ENCODE results near the gene FRMD4A. TPM values are rescaled to one million over a fixed set of nuclear protein-coding genes. Genes with fewer than 3 reads are reported as not detected.

The FRMD4A gene
- total RNA-seq, 1 donor from 2014 or later: 20.2 TPM

DNA sequence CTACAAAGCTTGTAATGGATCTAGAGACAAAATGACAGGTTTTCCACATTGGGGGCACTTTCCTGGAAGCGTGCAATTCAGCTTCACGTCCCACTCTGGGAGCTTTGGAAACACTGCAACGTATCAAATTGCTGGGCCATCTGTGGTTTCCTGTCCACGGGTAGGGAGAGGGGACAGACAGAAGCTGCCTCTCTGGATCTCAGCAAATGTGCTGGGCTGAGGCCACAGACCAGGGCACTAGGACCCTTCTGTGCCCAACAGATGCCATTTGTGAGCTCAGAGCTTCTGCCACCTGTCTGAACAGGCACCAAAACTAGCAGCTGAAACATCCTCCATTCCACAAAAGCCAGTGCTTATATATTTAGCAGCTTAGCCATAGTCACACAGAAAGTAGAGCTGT, 40.9 kb upstream of the FRMD4A start:
- Mint-ChIP-seq H3K4me1 (peaks cover 10% of the 10 kb centered on the region), H3K9me3 (no peaks in the 10 kb centered on the region), H3K27me3 (ENCODE audit: insufficient read depth, low read depth) (peaks cover 7% of the 10 kb centered on the region), H3K36me3 (no peaks in the 10 kb centered on the region), H3K4me3 (no peak overlapping the region), H3K27ac (no peak overlapping the region)
- no peaks in the 10 kb centered on the region for H3K79me2 ChIP-seq (ENCODE audit: low read depth)
- no peaks in the 10 kb centered on the region for H3F3A ChIP-seq (ENCODE audit: low read depth)
- H4K20me1 ChIP-seq (ENCODE audit: low read depth): no peaks in the 10 kb centered on the region
- peaks cover 4% of the 10 kb centered on the region for H3K4me1 ChIP-seq
- H3K36me3 ChIP-seq: no peaks in the 10 kb centered on the region
- H3K27me3 ChIP-seq: no peaks in the 10 kb centered on the region
- no peak overlapping the region for H3K4me3 ChIP-seq
- no peak overlapping the region for H3K9ac ChIP-seq
- no peaks in the 10 kb centered on the region for H3K9me3 ChIP-seq (ENCODE audit: low read depth)
- H3K27ac ChIP-seq: no peak overlapping the region
- no peak overlapping the region for H3K4me2 ChIP-seq
- TF ChIP-seq, protein P1, sequence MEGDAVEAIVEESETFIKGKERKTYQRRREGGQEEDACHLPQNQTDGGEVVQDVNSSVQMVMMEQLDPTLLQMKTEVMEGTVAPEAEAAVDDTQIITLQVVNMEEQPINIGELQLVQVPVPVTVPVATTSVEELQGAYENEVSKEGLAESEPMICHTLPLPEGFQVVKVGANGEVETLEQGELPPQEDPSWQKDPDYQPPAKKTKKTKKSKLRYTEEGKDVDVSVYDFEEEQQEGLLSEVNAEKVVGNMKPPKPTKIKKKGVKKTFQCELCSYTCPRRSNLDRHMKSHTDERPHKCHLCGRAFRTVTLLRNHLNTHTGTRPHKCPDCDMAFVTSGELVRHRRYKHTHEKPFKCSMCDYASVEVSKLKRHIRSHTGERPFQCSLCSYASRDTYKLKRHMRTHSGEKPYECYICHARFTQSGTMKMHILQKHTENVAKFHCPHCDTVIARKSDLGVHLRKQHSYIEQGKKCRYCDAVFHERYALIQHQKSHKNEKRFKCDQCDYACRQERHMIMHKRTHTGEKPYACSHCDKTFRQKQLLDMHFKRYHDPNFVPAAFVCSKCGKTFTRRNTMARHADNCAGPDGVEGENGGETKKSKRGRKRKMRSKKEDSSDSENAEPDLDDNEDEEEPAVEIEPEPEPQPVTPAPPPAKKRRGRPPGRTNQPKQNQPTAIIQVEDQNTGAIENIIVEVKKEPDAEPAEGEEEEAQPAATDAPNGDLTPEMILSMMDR (IDR thresholded peaks at IDR 0.05): no peak
- no peak for TF ChIP-seq EZH2phosphoT487 (IDR thresholded peaks at IDR 0.05)
- no peak for TF ChIP-seq EZH2 (IDR thresholded peaks at IDR 0.05)
- no peak for DNase-seq (ENCODE audit: low spot score)
- no peak overlapping the region for H2AFZ ChIP-seq (replicated peaks)

DNA sequence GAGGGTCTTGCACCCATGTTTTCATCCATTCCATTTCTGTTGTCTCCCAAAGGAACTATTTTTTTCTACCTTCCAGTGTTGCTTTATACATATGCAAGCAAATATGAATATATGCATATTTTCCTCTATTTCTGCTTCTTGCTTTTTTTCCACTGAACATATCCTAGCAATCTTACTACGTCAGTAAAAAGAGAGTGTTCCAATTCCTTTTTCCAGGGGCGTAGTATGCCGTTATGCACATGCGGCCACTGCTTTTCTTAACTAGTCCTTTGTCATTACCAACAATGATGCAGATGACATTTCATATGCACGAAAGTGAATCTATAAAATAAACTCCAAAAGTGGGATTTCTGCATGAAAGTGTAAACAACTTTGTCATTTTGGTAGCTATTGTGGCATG, 40.2 kb upstream of the FRMD4A start:
- no peak for TF ChIP-seq EZH2phosphoT487 (IDR thresholded peaks at IDR 0.05)
- TF ChIP-seq, protein P1 (IDR thresholded peaks at IDR 0.05): no peak
- no peak for TF ChIP-seq EZH2 (IDR thresholded peaks at IDR 0.05)
- H3K4me2 ChIP-seq: no peak overlapping the region
- Mint-ChIP-seq H3K4me1 (peaks cover 10% of the 10 kb centered on the region), H3K27ac (no peak overlapping the region), H3K9me3 (no peaks in the 10 kb centered on the region), H3K4me3 (no peak overlapping the region), H3K27me3 (ENCODE audit: insufficient read depth, low read depth) (peaks cover 7% of the 10 kb centered on the region), H3K36me3 (no peaks in the 10 kb centered on the region)
- no peak overlapping the region for H3K4me3 ChIP-seq
- H3K4me1 ChIP-seq: peaks cover 4% of the 10 kb centered on the region
- no peaks in the 10 kb centered on the region for H3K27me3 ChIP-seq
- H3K79me2 ChIP-seq (ENCODE audit: low read depth): no peaks in the 10 kb centered on the region
- H2AFZ ChIP-seq (replicated peaks): no peak overlapping the region
- H3K27ac ChIP-seq: no peak overlapping the region
- no peak for DNase-seq (ENCODE audit: low spot score)
- H3K36me3 ChIP-seq: no peaks in the 10 kb centered on the region
- no peaks in the 10 kb centered on the region for H3K9me3 ChIP-seq (ENCODE audit: low read depth)
- no peaks in the 10 kb centered on the region for H3F3A ChIP-seq (ENCODE audit: low read depth)
- H4K20me1 ChIP-seq (ENCODE audit: low read depth): no peaks in the 10 kb centered on the region
- no peak overlapping the region for H3K9ac ChIP-seq

DNA sequence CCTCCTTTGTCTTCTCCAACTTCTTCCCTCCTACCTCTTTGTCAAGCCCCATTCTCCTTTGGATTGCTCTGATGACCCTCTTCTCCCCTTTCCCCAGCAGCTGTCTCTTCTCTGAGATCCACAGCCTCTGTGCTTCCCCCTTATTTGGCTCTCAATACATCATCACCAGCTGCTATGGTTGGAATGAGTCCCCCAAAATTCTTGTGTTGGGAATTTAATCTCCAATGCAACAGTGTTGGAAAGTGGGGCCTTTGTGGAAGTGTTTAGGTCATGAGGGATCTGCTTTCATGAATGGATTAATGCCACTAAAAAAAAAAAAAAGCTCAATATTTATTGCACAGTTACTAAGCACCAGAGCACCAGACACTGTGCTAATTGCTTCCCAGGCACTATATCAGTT, 39.2 kb upstream of the FRMD4A start:
- Histone ChIP-seq H3K79me2 (ENCODE audit: low read depth) (no peaks in the 10 kb centered on the region), H3K27ac (no peak overlapping the region), H3K4me2 (peak overlapping the region; percentile 1), H4K20me1 (ENCODE audit: low read depth) (no peaks in the 10 kb centered on the region), H3K27me3 (no peaks in the 10 kb centered on the region), H3K9ac (no peak overlapping the region), H2AFZ (replicated peaks) (no peak overlapping the region), H3K4me3 (no peak overlapping the region), H3F3A (ENCODE audit: low read depth) (no peaks in the 10 kb centered on the region), H3K9me3 (ENCODE audit: low read depth) (no peaks in the 10 kb centered on the region), H3K36me3 (no peaks in the 10 kb centered on the region), H3K4me1 (peaks cover 4% of the 10 kb centered on the region)
- H3K27ac Mint-ChIP-seq: no peak overlapping the region
- no peaks in the 10 kb centered on the region for H3K36me3 Mint-ChIP-seq
- TF ChIP-seq EZH2phosphoT487 (IDR thresholded peaks at IDR 0.05) (no peak), EZH2 (IDR thresholded peaks at IDR 0.05) (no peak)
- TF ChIP-seq, protein P1 (IDR thresholded peaks at IDR 0.05): no peak
- no peak overlapping the region for H3K4me3 Mint-ChIP-seq
- no peak for DNase-seq (ENCODE audit: low spot score)
- peaks cover 5% of the 10 kb centered on the region for H3K27me3 Mint-ChIP-seq (ENCODE audit: insufficient read depth, low read depth)
- peaks cover 10% of the 10 kb centered on the region for H3K4me1 Mint-ChIP-seq
- H3K9me3 Mint-ChIP-seq: no peaks in the 10 kb centered on the region

Measured in neural progenitor cell (in vitro differentiated cells).